ENCODE measurements around the gene PANK4. TPM values are rescaled to one million over a fixed set of nuclear protein-coding genes. Genes with fewer than 3 reads are reported as not detected.
A peak's percentile ranks its signal among the peaks of the same experiment; 100 is the strongest.

The PANK4 gene
- total and polyA plus RNA-seq, 9 of the 15 experiments (the other 6 are each of a cell fraction or from before 2014, with no cell fraction given): 0.93 to 55.6 (median 31.5) TPM

DNA sequence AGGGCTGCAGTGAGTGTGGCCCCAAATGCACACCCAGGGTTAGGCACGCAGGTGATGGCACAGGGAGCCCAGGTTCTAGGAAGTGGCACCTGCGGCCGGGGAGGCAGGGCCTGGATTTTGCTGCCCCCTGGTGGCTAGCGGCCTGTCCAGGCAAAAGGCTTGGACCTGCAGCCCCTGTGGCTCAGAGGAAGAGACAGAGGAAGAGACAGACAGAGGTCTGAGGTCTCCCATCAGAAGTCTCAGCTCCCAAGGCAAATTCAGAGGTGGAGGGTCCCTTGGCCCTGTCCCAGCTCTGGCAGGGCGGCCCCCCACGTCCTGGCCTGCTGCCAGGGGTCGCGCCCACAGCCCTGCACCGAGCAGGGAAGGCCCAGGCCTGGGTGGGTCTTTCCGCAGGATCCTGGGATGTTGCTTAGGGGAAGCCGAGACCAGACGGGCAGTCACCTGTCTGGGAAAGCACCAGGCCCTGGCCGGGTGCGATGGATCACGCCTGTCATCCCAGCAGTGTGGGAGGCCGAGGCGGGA is 21.7 kb upstream of the PANK4 start (continued):
- TF ChIP-seq, protein P1, sequence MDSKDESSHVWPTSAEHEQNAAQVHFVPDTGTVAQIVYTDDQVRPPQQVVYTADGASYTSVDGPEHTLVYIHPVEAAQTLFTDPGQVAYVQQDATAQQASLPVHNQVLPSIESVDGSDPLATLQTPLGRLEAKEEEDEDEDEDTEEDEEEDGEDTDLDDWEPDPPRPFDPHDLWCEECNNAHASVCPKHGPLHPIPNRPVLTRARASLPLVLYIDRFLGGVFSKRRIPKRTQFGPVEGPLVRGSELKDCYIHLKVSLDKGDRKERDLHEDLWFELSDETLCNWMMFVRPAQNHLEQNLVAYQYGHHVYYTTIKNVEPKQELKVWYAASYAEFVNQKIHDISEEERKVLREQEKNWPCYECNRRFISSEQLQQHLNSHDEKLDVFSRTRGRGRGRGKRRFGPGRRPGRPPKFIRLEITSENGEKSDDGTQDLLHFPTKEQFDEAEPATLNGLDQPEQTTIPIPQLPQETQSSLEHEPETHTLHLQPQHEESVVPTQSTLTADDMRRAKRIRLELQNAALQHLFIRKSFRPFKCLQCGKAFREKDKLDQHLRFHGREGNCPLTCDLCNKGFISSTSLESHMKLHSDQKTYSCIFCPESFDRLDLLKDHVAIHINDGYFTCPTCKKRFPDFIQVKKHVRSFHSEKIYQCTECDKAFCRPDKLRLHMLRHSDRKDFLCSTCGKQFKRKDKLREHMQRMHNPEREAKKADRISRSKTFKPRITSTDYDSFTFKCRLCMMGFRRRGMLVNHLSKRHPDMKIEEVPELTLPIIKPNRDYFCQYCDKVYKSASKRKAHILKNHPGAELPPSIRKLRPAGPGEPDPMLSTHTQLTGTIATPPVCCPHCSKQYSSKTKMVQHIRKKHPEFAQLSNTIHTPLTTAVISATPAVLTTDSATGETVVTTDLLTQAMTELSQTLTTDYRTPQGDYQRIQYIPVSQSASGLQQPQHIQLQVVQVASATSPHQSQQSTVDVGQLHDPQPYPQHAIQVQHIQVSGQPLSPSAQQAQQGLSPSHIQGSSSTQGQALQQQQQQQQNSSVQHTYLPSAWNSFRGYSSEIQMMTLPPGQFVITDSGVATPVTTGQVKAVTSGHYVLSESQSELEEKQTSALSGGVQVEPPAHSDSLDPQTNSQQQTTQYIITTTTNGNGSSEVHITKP (IDR thresholded peaks at IDR 0.05; ENCODE audit: partially characterized antibody): no peak
- TF ChIP-seq CHAMP1 (IDR thresholded peaks at IDR 0.05) (no peak), ETS2 (tag; IDR thresholded peaks at IDR 0.05; ENCODE audit: borderline replicate concordance, poor library complexity, severe bottlenecking) (no peak), WHSC1 (IDR thresholded peaks at IDR 0.05; ENCODE audit: low read length) (no peak), RHOXF2B (CRISPR knock-in tag; conservative IDR thresholded peaks at IDR 0.05) (no peak), MXD1 (CRISPR knock-in tag; IDR thresholded peaks at IDR 0.05; ENCODE audit: borderline replicate concordance, poor library complexity, severe bottlenecking) (no peak), DMBX1 (CRISPR knock-in tag; IDR thresholded peaks at IDR 0.05; ENCODE audit: borderline replicate concordance) (0 out of 2 replicates have a peak, but pooled peaks have one; percentile 57), ZMIZ1 (IDR thresholded peaks at IDR 0.05; ENCODE audit: low read depth in 2 of 2, low read length in 2 of 2) (no peak), CXXC5 (CRISPR knock-in tag; IDR thresholded peaks at IDR 0.05) (no peak; the same call in 1 of the 2 replicates)
- TF ChIP-seq, protein P2, sequence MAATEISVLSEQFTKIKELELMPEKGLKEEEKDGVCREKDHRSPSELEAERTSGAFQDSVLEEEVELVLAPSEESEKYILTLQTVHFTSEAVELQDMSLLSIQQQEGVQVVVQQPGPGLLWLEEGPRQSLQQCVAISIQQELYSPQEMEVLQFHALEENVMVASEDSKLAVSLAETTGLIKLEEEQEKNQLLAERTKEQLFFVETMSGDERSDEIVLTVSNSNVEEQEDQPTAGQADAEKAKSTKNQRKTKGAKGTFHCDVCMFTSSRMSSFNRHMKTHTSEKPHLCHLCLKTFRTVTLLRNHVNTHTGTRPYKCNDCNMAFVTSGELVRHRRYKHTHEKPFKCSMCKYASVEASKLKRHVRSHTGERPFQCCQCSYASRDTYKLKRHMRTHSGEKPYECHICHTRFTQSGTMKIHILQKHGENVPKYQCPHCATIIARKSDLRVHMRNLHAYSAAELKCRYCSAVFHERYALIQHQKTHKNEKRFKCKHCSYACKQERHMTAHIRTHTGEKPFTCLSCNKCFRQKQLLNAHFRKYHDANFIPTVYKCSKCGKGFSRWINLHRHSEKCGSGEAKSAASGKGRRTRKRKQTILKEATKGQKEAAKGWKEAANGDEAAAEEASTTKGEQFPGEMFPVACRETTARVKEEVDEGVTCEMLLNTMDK (IDR thresholded peaks at IDR 0.05; ENCODE audit: borderline replicate concordance, insufficient read depth, low read depth, low read length, poor library complexity, severe bottlenecking): peak; percentile 69
- TF ChIP-seq, protein P3, sequence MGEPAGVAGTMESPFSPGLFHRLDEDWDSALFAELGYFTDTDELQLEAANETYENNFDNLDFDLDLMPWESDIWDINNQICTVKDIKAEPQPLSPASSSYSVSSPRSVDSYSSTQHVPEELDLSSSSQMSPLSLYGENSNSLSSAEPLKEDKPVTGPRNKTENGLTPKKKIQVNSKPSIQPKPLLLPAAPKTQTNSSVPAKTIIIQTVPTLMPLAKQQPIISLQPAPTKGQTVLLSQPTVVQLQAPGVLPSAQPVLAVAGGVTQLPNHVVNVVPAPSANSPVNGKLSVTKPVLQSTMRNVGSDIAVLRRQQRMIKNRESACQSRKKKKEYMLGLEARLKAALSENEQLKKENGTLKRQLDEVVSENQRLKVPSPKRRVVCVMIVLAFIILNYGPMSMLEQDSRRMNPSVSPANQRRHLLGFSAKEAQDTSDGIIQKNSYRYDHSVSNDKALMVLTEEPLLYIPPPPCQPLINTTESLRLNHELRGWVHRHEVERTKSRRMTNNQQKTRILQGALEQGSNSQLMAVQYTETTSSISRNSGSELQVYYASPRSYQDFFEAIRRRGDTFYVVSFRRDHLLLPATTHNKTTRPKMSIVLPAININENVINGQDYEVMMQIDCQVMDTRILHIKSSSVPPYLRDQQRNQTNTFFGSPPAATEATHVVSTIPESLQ (CRISPR knock-in tag; IDR thresholded peaks at IDR 0.05): 0 out of 2 replicates have a peak, but pooled peaks have one; percentile 80
